Osteocyte (in vitro differentiated cells): ENCODE measurements around the gene MAP7. TPM values are rescaled to one million over a fixed set of nuclear protein-coding genes. Genes with fewer than 3 reads are reported as not detected.

Source experiments
- DNase-seq: peaks from one replicate; pipeline ENCODE4 v3.0.0; 2021; ENCODE audit warnings: mixed read lengths; ENCODE audit not compliant: unreplicated experiment; ENCODE audit errors: extremely low spot score
- H3K27ac Mint-ChIP-seq: one replicate; pipeline ENCODE4 v1.8.0; 2021; ENCODE audit warnings: mild to moderate bottlenecking, mixed read lengths; ENCODE audit not compliant: unreplicated experiment
- H3K27me3 Mint-ChIP-seq: one replicate; pipeline ENCODE4 v1.8.0; 2021; ENCODE audit warnings: mixed read lengths; ENCODE audit not compliant: unreplicated experiment
- H3K36me3 Mint-ChIP-seq: one replicate; pipeline ENCODE4 v1.8.0; 2021; ENCODE audit warnings: mixed read lengths; ENCODE audit not compliant: unreplicated experiment
- H3K4me1 Mint-ChIP-seq: one replicate; pipeline ENCODE4 v1.8.0; 2021; ENCODE audit warnings: mixed read lengths; ENCODE audit not compliant: unreplicated experiment
- H3K4me3 Mint-ChIP-seq: one replicate; pipeline ENCODE4 v1.8.0; 2021; ENCODE audit warnings: mild to moderate bottlenecking, moderate library complexity, mixed read lengths; ENCODE audit not compliant: unreplicated experiment
- H3K9me3 Mint-ChIP-seq: one replicate; pipeline ENCODE4 v1.8.0; 2021; ENCODE audit warnings: mixed read lengths; ENCODE audit not compliant: unreplicated experiment
- total RNA-seq: library from RNA; stranded (reverse); gene quantifications from 2 replicates; pipeline ENCODE4 v1.2.1, GENCODE V29; 2021
- TF ChIP-seq, protein P1 (sequence below): fragments of 200-600 bp; sonication (generic); IDR thresholded peaks from 2 replicates; pipeline ENCODE4 v1.5.0; 2021; ENCODE audit warnings: antibody characterized with exemption, mild to moderate bottlenecking, moderate library complexity

Gene MAP7
- total RNA-seq, 1 donor from 2014 or later: 0.38 TPM

DNA sequence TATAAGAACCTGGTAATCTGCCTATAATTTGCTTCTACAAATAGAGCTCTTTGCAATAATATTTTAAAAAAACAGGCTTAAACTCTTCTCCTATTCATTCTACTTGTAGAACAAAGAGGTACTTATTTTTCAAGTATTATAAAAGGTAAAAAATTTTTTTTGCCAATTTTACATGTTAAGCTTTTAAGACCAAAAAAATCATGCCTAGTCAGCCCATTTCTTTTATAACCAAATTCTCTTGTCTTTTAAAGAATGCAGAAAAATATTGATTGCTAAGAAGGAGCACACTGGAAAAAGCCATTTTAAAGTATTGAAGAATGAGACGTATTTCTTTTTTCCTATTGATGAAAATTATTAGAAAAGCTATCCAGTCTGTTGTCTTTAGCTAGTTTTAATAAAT, 206.5 kb downstream of the MAP7 start:
- H3K4me1 Mint-ChIP-seq: peaks cover 13% of the 10 kb centered on the region
- no peaks in the 10 kb centered on the region for H3K9me3 Mint-ChIP-seq
- H3K27me3 Mint-ChIP-seq: peaks cover 2% of the 10 kb centered on the region
- no peaks in the 10 kb centered on the region for H3K36me3 Mint-ChIP-seq
- H3K4me3 Mint-ChIP-seq: no peak overlapping the region
- no peak for DNase-seq
- H3K27ac Mint-ChIP-seq: peak overlapping the region; percentile 24
- TF ChIP-seq, protein P1, sequence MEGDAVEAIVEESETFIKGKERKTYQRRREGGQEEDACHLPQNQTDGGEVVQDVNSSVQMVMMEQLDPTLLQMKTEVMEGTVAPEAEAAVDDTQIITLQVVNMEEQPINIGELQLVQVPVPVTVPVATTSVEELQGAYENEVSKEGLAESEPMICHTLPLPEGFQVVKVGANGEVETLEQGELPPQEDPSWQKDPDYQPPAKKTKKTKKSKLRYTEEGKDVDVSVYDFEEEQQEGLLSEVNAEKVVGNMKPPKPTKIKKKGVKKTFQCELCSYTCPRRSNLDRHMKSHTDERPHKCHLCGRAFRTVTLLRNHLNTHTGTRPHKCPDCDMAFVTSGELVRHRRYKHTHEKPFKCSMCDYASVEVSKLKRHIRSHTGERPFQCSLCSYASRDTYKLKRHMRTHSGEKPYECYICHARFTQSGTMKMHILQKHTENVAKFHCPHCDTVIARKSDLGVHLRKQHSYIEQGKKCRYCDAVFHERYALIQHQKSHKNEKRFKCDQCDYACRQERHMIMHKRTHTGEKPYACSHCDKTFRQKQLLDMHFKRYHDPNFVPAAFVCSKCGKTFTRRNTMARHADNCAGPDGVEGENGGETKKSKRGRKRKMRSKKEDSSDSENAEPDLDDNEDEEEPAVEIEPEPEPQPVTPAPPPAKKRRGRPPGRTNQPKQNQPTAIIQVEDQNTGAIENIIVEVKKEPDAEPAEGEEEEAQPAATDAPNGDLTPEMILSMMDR: no peak

DNA sequence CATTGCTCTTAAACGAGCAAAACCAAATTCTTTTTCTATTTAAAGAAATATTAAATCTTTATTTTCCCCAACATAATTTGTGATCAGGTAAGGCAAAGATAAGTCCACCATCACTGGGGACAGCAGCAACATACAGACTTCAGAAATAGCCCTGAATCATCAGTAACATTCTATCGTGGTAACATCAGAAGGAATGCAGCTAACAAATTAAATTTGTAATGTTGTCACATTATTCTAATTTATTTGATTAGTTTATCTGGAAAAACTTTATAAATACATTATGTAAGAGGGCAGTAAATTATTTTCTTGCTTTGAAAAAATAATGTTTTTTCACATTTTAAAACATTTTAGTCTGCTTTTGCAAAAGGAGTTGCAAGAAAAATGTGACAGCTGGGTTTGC, 206.9 kb downstream of the MAP7 start:
- H3K9me3 Mint-ChIP-seq: no peaks in the 10 kb centered on the region
- no peak overlapping the region for H3K4me3 Mint-ChIP-seq
- H3K27ac Mint-ChIP-seq: no peak overlapping the region
- TF ChIP-seq, protein P1: no peak
- H3K27me3 Mint-ChIP-seq: no peaks in the 10 kb centered on the region
- H3K36me3 Mint-ChIP-seq: no peaks in the 10 kb centered on the region
- peaks cover 13% of the 10 kb centered on the region for H3K4me1 Mint-ChIP-seq
- DNase-seq: no peak

DNA sequence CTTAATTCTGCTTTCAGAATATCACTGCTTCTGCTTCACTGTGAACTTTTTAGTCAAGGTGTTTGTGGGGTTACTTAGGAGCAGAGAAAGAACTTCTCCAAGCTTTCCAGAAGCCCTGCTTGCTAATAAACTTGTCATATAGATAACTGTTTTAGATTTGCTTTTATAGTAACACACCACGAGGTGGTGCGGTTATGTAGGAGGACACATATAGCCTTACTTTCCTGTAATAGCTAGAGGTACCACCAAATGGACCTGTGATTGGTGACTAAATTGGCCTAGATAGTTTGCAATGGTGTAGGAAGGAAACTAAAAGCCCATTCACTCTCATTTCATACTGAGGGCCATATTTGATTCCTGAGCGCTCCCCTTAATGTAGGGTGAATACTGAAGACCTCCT, 208.3 kb downstream of the MAP7 start:
- peaks cover 13% of the 10 kb centered on the region for H3K4me1 Mint-ChIP-seq
- no peak overlapping the region for H3K4me3 Mint-ChIP-seq
- H3K9me3 Mint-ChIP-seq: no peaks in the 10 kb centered on the region
- H3K27me3 Mint-ChIP-seq: no peaks in the 10 kb centered on the region
- H3K36me3 Mint-ChIP-seq: no peaks in the 10 kb centered on the region
- TF ChIP-seq, protein P1: no peak
- DNase-seq: no peak
- no peak overlapping the region for H3K27ac Mint-ChIP-seq

DNA sequence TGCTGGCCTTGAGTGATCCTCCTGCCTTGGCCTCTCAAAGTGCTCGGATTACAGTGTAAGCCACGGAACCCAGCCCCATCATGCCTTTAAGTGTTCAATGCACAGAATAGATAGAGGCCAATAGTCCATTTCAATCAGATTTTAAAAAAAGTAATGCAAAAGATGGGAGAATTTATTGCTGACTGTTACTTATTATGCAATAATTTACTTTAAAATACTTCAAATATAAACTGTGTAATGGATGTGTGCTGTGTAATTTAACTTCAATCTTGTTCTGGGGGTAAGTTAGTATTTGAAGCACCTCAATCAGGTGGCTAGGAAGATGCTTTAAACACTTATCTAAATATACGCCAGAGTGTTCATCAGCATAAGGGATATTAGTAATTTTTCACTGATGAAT, 208.9 kb downstream of the MAP7 start:
- Mint-ChIP-seq H3K36me3 (no peaks in the 10 kb centered on the region), H3K4me1 (peaks cover 13% of the 10 kb centered on the region), H3K27me3 (no peaks in the 10 kb centered on the region), H3K9me3 (no peaks in the 10 kb centered on the region), H3K4me3 (no peak overlapping the region), H3K27ac (no peak overlapping the region)
- no peak for DNase-seq
- TF ChIP-seq, protein P1: no peak

GRCh38 chr6:136338486-136338885, 211.7 kb downstream of the MAP7 start:
- no peaks in the 10 kb centered on the region for H3K4me1 Mint-ChIP-seq
- H3K36me3 Mint-ChIP-seq: no peaks in the 10 kb centered on the region
- H3K4me3 Mint-ChIP-seq: no peak overlapping the region
- no peak overlapping the region for H3K27ac Mint-ChIP-seq
- TF ChIP-seq, protein P1: no peak
- no peaks in the 10 kb centered on the region for H3K27me3 Mint-ChIP-seq
- no peaks in the 10 kb centered on the region for H3K9me3 Mint-ChIP-seq
- no peak for DNase-seq
